ENCODE results near the gene PLA1A.

DNA sequence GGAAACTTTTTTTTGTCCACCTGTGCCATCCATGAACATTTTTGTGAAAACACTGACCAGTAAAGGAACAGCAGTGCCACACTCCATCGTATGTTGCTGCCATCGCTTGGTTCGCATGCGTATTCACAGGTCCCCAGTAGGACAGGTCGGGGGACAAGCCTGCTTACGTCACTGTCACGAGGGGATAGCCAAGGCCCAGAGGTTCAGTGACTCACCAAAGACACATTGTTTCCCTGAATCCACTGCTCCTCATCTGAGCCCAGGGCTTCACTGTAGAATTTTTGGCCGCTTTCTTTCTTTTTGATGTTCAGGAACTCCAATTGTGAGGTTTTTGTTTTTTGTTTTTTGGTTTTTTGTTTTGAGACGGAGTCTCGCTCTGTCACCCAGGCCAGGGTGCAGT, 12.5 kb upstream of the PLA1A start:
- TF ChIP-seq, protein P1, sequence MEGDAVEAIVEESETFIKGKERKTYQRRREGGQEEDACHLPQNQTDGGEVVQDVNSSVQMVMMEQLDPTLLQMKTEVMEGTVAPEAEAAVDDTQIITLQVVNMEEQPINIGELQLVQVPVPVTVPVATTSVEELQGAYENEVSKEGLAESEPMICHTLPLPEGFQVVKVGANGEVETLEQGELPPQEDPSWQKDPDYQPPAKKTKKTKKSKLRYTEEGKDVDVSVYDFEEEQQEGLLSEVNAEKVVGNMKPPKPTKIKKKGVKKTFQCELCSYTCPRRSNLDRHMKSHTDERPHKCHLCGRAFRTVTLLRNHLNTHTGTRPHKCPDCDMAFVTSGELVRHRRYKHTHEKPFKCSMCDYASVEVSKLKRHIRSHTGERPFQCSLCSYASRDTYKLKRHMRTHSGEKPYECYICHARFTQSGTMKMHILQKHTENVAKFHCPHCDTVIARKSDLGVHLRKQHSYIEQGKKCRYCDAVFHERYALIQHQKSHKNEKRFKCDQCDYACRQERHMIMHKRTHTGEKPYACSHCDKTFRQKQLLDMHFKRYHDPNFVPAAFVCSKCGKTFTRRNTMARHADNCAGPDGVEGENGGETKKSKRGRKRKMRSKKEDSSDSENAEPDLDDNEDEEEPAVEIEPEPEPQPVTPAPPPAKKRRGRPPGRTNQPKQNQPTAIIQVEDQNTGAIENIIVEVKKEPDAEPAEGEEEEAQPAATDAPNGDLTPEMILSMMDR (conservative IDR thresholded peaks at IDR 0.05; ENCODE audit: low read depth, low read length): no peak
- no peak for TF ChIP-seq EZH2 (IDR thresholded peaks at IDR 0.05; ENCODE audit: borderline replicate concordance, low read depth, low read length, poor library complexity, severe bottlenecking)

All from A673 (cell line).